T-helper 2 cell (primary cell): ENCODE data around the gene CA4.
"Not testable (repeated sequence)": the region's sequence is repeated elsewhere in the genome, so short reads cannot be mapped to it uniquely, and the experiment has no call there.

Experiments
- DNase-seq, 5 experiments: peaks; one replicate each; pipeline versions ENCODE4 v3.0.0 to v3.0.0-alpha.2; 2012 to 2022

The CA4 gene

DNA sequence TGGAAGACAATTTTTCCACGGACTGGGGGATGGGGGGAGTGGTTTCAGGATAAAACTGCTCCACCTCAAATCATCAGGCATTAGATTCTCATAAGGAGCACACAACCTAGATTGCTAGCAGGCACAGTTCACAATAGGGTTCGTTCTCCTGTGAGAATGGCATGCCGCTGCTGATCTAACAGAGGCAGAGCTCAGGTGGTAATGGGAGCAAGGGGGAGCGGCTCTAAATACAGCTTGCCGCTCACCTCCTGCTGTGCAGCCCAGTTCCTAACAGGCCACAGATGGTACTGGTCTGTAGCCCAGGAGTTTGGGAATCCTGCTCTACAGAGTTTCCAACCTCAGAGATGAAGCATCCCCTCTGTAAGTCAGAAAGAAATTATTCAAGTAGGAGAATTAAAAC lies 27.0 kb downstream of the CA4 start:
- DNase-seq = not testable (repeated sequence)

DNA sequence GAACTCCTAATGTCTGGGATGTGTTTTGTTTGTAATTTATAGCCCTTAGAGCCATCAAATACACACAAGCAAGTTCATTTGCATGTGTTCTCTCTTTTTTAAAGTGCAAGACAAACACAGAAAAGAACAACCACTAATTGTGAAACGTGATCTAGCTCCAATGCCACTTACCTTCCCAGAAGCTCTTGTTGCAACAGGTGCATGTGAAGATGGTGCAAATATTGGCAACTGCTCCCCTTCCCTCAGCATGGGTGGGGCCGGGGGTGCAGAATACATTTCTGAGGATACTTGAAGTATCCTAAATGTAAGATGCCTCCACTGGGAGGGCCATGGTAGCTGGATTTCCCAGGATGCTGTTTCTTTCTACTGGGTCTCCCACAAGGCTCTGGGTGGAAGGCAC lies 28.4 kb downstream of the CA4 start:
- DNase-seq = not testable (repeated sequence)

DNA sequence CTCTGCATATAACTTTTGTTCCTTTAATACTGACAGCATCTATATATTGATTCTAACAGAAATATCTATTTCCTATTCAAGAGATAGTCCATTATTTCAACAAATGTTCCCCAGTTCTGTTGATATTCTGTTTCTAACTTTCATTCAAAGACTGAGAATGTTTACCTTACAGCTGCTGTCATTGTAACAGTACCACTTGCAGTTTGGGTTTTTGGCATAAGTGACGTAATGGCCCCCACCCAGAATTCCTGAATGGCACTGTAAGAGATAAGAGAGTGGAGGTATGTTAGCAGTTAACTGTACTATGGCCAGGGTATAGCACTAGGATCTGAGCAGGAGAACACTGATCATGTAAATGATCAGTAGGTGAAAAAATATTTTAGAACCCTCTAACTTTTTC lies 30.6 kb downstream of the CA4 start:
- DNase-seq = not testable (repeated sequence)

DNA sequence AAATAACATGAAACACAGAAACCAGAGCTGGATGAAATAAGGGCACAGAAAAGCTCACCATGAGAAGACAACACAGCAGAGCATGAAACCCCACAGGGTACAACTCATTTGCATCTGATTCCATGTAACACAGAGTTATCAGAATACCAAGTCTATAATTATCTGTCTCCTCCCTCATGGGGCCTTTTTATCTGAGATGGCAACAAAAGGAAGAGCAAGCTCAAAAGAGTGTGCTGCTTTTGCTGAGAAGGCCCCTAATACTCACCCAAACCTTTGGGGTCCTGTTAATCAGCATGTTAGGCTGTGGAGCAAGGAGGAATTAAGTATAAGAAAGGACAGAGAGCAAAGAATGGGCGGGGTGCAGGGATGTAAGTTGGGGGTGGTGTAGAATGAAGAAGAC lies 36.6 kb downstream of the CA4 start:
- not testable (repeated sequence) for DNase-seq

DNA sequence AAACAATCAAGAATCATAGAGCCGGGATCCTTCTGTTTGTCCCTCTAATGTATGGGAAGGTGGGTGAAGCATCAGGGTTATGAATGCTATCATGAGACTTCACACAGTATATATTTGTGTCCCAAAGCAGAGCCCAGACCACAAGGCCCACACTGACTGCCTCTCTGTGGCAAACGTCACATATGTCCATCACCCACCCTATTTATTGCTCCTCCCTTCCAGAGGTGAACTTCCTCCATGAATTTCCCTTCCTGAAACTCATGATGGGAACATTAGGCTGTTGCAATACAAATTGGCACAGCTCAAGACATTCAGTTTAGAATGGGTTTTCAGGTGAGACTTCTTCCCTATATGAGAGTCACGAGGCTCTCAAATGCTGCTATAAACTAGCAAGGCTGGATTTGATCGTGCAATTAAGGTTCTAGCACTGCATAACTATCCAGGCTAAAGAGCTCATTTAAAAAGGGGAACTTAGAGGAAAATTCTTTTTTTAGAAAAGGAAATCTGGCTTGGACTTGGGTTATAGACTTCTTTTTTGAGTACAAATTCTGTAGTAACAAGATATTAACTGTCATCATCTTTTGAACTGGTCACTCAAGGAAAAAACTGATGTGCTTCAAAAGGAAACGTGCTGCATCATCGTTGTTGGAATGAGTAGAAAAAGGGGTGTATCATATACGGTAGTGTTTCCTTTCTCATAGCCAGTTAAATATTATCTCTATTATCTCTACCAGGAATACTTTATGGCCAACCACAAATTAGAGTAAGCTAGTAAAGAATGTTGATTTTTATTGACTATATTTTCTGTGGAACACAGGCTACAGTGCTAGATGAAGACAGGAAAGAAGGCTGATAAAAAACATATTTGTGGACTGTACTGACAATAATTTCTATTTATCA lies 37.3 kb downstream of the CA4 start:
- not testable (repeated sequence) for DNase-seq

DNA sequence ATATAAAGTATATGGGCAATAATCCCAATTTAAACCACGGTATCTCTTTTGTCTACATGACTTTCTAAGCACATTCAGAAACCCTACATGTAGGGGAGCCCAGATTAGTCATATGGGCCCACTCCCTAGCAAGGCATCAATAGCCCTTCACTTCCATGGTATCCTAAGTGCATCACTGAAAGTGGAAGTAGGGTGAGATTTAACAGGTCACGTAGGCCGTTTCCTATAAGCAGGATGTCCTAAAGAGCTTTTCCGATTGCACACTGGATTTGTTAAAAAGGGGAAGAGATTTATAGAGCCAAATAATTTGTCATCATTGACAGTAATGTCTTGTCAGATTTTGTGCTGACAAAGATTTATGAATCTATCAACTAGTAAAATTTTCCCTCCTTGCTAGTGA lies 39.0 kb downstream of the CA4 start:
- no peak for DNase-seq

DNA sequence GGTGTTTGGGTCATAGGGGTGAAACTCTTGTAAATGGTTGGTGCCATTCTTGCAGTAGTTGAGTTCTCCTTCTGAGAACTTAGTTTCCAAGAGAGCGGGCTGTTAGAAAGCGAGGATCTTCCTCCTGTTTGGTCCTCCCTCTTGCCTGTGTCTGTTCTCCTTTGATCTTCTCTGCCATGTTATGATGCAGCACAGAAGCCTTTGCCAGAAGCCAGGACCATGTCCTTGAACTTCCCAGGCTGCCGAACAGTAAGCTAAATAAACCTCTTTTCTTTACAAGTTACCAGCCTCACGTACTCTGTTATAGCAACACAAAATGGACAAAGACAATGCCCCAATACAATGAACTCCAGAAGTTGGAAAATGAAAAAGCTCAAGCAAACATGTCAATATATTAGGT lies 40.3 kb downstream of the CA4 start:
- DNase-seq = not testable (repeated sequence)

DNA sequence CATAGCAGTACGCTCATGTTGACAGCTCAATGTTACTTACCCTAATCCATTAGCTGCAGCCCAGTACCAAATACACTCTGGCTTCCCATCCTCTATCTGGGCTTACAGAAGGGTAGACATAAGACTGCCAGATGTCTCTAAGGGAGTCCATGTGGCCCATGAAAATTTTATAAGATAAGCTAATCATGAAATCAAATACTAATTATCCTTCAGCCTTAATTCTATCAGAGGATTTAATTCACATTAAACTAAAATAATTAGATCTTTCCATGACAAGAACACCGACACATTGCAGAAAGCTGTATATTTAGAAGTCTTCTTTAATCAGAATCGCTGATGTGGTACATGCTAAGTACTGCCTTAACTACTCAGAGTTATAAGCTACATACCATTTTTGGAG lies 43.3 kb downstream of the CA4 start:
- DNase-seq = not testable (repeated sequence)

DNA sequence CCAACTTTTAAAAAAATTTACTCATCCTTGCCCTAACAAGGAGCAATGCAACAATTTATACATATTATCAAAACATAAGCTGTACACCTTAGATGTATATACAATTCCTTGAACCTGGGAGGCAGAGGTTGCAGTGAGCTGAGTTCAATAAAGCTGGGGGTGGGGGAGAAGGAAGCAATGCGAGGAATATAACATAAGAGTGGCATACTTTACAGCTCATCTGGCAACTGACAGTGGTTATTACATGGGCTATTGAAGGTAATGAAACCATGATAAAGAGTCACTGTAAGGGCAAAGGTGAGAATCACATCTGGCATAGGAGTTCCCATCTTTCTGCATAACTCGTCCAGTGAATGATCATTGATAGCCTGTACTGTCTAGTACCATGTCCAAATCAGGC lies 43.7 kb downstream of the CA4 start:
- DNase-seq = no peak

DNA sequence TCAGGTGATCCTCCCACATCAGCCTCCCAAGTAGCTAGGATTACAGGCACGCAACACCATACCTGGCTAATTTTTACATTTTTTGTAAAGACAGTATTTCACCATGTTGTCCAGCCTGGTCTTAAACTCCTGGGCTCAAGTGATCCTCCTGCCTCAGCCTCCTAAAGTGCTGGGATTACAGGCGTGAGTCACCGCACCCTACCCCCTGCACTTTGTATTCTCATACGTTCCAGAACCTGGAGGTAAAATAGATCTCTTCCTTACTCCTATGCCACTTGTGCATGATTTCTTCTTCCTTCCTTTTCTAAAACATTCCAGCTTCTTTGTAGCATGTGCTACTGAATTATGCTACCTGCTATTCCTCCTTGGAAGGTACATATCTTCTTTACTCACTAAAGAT lies 44.4 kb downstream of the CA4 start:
- not testable (repeated sequence) for DNase-seq

DNA sequence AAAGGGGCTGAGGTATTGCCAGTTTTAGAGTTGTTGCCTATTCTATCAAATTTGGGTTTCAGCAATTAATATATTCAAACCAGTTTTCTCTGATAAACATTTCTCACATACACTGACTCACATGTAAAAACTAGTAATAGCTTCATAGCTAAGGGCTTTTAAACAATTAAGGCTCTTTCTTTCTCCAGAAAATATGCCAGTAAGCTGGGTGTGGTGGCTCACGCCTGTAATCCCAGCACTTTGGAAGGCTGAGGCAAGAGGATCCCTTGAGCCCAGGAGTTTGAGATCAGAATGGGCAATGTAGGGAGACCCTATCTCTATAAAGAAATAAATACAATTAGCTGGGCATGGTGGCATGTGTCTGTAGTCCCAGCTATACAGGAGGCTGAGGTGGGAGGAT lies 48.9 kb downstream of the CA4 start:
- DNase-seq = not testable (repeated sequence)

DNA sequence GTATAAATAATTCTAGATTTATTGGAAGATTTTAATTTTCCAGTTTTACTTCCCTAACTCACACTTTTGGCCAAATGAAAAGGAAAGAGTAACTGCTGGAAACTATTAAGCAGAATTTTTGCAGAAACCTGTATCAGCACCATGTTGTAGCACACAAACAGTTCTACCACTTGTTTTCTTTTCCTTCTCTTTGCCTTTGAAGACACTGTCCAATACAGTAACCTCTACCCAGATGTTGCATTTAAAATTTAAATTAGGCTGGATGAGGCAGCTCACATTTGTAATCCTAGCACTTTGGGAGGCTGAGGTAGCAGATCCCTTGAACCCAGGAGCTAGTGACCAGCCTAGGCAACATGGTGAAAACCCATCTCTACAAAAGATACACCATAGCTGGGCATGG lies 56.0 kb downstream of the CA4 start:
- DNase-seq = not testable (repeated sequence)

DNA sequence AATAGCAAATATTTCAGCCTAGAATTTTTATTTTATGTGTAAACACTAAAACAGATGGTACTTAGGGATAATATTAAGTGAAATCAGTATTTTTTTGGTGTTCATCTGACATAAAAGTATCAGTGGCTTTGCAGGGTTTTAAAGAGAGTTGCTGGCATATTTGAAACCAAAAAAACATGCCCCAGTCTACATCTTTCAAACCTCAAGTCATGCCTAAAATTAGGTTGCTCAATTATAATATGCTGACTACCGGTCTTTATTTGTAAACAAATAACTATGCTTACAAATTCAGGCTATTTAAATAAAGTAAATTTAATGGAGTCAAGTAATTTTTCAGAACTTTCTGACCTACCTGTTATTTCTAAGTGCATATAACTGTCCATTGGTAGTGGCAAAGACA lies 58.5 kb downstream of the CA4 start:
- DNase-seq = not testable (repeated sequence)
